ENCODE measurements around the gene OLFML2A.

DNA sequence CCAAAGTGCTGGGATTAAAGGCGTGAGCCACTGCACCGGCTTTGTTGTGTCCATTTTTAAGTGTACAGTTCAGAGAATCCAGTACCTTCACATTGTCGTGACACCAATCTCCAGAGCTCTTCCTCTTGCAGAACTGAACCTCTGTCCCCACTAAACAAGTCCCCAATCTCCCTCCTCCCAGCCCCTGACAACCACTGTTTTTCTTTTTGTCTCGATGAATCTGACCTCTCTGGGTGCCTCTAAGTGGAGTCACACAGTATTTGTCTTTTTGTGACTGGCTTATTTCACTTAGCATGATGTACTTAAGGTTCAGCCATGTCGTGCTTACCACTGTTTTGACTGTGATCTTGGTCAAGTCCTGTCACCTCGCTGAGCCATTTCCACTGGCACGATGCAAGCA, 77.9 kb downstream of the OLFML2A start:
- TF ChIP-seq, protein P1, sequence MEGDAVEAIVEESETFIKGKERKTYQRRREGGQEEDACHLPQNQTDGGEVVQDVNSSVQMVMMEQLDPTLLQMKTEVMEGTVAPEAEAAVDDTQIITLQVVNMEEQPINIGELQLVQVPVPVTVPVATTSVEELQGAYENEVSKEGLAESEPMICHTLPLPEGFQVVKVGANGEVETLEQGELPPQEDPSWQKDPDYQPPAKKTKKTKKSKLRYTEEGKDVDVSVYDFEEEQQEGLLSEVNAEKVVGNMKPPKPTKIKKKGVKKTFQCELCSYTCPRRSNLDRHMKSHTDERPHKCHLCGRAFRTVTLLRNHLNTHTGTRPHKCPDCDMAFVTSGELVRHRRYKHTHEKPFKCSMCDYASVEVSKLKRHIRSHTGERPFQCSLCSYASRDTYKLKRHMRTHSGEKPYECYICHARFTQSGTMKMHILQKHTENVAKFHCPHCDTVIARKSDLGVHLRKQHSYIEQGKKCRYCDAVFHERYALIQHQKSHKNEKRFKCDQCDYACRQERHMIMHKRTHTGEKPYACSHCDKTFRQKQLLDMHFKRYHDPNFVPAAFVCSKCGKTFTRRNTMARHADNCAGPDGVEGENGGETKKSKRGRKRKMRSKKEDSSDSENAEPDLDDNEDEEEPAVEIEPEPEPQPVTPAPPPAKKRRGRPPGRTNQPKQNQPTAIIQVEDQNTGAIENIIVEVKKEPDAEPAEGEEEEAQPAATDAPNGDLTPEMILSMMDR (IDR thresholded peaks at IDR 0.05 in 8 of 11, conservative IDR thresholded peaks at IDR 0.05 in 3 of 11) = no peak
- no peak for TF ChIP-seq POLR2A (IDR thresholded peaks at IDR 0.05)

All from spleen (tissue), 7 donors.